ENCODE results near the gene SORBS2.
"Not testable (repeated sequence)": the region's sequence is repeated elsewhere in the genome, so short reads cannot be mapped to it uniquely, and the experiment has no call there.

Gene SORBS2, protein sequence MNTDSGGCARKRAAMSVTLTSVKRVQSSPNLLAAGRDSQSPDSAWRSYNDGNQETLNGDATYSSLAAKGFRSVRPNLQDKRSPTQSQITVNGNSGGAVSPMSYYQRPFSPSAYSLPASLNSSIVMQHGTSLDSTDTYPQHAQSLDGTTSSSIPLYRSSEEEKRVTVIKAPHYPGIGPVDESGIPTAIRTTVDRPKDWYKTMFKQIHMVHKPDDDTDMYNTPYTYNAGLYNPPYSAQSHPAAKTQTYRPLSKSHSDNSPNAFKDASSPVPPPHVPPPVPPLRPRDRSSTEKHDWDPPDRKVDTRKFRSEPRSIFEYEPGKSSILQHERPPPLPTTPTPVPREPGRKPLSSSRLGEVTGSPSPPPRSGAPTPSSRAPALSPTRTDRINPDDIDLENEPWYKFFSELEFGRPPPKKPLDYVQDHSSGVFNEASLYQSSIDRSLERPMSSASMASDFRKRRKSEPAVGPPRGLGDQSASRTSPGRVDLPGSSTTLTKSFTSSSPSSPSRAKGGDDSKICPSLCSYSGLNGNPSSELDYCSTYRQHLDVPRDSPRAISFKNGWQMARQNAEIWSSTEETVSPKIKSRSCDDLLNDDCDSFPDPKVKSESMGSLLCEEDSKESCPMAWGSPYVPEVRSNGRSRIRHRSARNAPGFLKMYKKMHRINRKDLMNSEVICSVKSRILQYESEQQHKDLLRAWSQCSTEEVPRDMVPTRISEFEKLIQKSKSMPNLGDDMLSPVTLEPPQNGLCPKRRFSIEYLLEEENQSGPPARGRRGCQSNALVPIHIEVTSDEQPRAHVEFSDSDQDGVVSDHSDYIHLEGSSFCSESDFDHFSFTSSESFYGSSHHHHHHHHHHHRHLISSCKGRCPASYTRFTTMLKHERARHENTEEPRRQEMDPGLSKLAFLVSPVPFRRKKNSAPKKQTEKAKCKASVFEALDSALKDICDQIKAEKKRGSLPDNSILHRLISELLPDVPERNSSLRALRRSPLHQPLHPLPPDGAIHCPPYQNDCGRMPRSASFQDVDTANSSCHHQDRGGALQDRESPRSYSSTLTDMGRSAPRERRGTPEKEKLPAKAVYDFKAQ (N-terminal part only)

GRCh38 chr4:185811509-185812364, at the start of gene SORBS2:
Gene SORBS2 (minus strand): TSS chr4:185812194. CDS start chr4:185690571, 121,623 bp downstream.
- DNase-seq (ENCODE audit: low spot score): no peak

GRCh38 chr4:185859111-185859510, 47.1 kb upstream of the SORBS2 start:
- DNase-seq (ENCODE audit: low spot score): no peak

GRCh38 chr4:185857561-185857960, 45.6 kb upstream of the SORBS2 start:
- DNase-seq (ENCODE audit: low spot score): not testable (repeated sequence)

DNA sequence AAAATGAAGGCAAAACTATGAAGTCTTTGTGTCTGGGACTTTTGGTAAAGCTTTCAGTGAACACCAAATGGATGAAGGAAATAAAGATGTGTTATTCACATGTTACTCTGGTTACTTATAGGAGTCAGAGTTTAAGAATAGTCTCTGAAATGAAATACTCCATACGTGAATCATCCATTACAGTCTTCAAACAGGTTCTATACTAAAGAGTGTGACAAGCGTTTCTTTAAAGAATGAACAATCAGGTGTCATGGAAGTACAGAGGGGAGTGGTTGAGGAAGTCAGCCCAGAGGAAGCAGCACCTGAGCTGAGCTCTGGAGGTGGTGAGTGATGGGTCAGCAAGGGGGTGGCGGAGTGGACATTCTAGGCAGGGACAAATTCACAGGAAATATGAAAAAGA, 41.8 kb upstream of the SORBS2 start:
- DNase-seq (ENCODE audit: low spot score): no peak

- DNase-seq (ENCODE audit: low spot score): no peak
Measured at GRCh38 chr4:185852961-185853360, 41.0 kb upstream of the SORBS2 start.

GRCh38 chr4:185849664-185850550, 37.9 kb upstream of the SORBS2 start:
- DNase-seq (ENCODE audit: low spot score): no peak

DNA sequence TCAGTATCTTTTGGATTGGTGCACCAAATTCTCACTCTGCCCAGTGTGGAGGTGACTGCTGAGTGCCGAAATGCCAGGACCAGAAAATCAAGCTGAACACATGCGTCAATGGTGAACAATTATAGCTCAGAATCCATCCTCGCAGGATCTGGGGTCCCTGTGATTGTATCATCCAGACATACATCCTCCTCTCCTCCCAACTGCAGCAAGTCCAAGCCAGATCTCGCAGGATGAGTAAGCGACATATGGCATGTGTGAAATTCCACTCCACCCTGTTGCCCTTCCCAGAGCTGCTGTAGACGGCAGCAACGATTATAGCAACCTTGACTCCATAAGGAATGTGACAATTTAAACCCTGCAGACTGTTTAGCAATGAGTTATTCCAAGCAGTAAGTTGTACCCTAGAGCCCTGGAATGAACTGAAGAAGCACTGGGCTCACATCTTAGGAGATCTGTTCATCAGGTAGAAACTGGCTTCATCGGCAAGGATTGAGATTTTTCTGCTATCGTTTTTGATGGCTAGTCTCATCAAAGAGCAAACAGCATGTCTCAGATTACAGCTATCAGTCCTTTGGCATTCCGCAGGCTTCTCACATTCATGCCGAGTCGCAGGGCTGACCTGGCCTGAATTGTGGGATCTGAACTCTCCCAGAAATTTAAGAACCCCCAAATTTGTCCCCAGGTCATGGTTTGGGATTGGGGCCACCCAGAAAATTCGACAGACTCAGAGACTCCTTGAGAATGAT, 35.5 kb upstream of the SORBS2 start:
- no peak for DNase-seq (ENCODE audit: low spot score)

DNA sequence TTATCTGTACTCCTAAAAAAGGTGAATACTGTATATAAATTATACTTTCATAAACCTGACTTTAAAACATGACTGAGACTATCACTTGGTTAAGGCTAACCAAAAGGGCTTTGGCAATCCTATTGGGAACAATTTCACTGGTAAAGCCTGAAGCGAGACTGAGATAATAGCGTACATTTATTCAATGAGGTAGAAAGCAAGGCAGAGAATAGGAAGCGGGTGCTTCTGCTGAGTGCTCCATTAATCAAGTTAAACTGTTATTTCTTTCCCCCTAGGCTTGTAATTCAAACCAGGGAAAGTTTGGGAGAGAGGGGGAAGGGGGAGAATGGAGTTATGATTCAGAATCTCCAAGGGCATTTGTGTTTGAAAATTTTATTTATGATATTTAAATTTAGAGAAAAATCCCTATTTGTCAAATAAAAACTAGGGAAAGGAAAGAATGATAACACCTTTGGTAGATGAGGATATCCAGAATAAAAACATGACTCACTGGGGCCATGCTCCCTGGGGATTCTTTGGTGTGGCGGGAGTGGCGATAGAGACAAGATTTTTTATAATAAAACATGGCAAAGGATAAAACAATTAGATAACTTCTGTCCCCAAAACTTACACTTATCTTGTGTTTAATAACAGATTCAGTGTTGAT, 34.6 kb upstream of the SORBS2 start:
- no peak for DNase-seq (ENCODE audit: low spot score)

- no peak for DNase-seq (ENCODE audit: low spot score)
Measured at GRCh38 chr4:185845966-185846365, 34.0 kb upstream of the SORBS2 start.

DNA sequence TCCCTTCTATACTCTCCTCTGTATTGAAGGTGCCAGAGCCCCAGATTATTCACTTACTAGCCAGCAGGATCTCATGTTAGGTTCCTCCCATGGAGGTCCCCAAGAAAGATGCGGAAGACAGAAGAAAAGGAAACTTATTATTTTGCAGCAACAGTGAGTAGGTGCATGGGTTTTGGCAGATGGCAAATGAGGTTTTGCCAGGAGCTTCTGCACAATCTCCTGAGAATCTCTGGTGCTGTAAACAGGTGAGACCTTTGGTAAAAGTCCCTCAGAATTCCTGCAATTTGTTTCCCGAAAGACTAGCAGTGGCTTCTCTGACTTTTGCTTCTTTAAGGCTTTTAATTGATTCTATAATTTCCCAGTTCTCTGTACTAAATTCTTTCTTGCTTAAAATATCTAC, 29.5 kb upstream of the SORBS2 start:
- no peak for DNase-seq (ENCODE audit: low spot score)

GRCh38 chr4:185840953-185841352, 29.0 kb upstream of the SORBS2 start:
- DNase-seq (ENCODE audit: low spot score): no peak

GRCh38 chr4:185840201-185840600, 28.2 kb upstream of the SORBS2 start:
- no peak for DNase-seq (ENCODE audit: low spot score)

GRCh38 chr4:185839770-185840169, 27.8 kb upstream of the SORBS2 start:
- DNase-seq (ENCODE audit: low spot score): no peak

GRCh38 chr4:185839194-185839712, 27.3 kb upstream of the SORBS2 start:
- DNase-seq (ENCODE audit: low spot score): no peak

DNA sequence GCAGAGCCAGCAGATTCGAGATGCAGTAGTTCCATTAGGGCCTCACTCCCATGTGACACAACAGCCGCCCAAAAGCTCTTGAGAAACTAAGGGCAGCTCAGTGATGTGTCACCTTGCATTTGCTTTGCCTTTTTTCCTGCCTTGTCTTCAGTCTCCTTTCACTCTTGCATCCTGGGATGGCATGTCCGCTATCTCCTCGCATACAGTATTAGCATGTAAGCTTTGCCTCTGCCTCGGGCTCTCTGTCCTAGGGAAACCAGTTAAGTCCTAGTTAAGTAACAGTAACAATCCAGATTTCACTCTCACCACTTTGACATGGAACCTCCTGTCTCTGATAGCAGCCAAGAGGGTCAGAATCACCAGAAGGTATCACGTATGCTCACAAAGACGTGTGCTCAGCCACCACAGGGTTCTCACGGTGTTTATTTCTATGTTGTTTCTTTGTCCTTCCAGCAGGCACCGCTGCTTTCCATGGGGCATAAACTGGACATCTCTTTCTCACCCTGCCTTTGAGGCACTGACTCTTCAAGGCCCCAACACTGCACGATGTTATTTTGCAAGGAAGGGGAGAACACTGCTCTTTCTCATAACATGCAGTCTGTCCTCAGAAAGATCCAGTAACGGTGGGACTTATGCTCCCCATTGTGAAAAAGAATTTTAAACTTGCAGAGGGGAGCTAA, 26.7 kb upstream of the SORBS2 start:
- DNase-seq (ENCODE audit: low spot score): no peak

- DNase-seq (ENCODE audit: low spot score): no peak
Measured at GRCh38 chr4:185838104-185838452, 26.1 kb upstream of the SORBS2 start.

- no peak for DNase-seq (ENCODE audit: low spot score)
Measured at GRCh38 chr4:185837415-185838103, 25.6 kb upstream of the SORBS2 start.
